ENCODE data around the gene LEMD1. TPM values are rescaled to one million over a fixed set of nuclear protein-coding genes. Genes with fewer than 3 reads are reported as not detected.

Gene LEMD1
- polyA plus RNA-seq, 1 donor from 2014 or later = 67.6 TPM

DNA sequence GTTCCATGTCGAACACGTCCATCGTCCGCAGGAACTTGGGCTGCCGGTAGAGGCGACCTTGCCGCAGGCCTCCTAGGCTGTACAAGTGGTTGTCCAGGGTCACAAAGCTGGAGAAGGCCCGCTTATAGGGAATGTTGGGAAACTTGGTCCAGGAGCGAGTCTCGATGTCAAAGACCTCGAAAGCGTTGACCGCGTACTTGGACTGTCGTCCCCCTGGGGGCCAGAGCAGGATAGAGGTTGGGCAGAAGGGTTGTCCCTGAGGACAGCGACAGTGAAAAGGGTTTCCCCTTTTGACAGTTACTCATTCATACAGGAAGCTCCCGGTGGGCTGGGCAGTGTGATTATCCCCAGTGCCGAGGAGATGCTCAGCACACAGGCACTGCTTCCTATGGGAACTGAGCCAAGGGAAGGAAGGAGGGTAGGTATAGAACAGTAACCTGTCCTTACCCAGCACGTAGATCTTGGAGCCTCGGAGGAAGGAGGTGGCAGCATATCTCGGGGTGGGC lies 82.6 kb downstream of the LEMD1 start:
- Histone ChIP-seq H3K9me3 (ENCODE audit: low read length) (no peaks in the 10 kb centered on the region), H3F3A (ENCODE audit: insufficient read depth, low read length, poor library complexity, severe bottlenecking) (no peaks in the 10 kb centered on the region), H3K79me2 (replicated peaks; ENCODE audit: insufficient read depth, low read length) (no peaks in the 10 kb centered on the region), H4K20me1 (ENCODE audit: insufficient read depth) (no peaks in the 10 kb centered on the region), H3K36me3 (ENCODE audit: insufficient read depth, low read length) (no peaks in the 10 kb centered on the region), H3K9me2 (ENCODE audit: insufficient read depth, low read length) (no peaks in the 10 kb centered on the region), H3K4me3 (ENCODE audit: low read length) (no peak overlapping the region), H3K4me2 (ENCODE audit: low read length) (no peak overlapping the region), H3K27me3 (ENCODE audit: insufficient read depth, low read depth, low read length) (no peaks in the 10 kb centered on the region), H2AFZ (ENCODE audit: low read depth, low read length) (no peak overlapping the region), H3K27ac (ENCODE audit: low read length) (no peak overlapping the region), H3K9ac (ENCODE audit: low read length) (no peak overlapping the region)
- TF ChIP-seq, protein P1, sequence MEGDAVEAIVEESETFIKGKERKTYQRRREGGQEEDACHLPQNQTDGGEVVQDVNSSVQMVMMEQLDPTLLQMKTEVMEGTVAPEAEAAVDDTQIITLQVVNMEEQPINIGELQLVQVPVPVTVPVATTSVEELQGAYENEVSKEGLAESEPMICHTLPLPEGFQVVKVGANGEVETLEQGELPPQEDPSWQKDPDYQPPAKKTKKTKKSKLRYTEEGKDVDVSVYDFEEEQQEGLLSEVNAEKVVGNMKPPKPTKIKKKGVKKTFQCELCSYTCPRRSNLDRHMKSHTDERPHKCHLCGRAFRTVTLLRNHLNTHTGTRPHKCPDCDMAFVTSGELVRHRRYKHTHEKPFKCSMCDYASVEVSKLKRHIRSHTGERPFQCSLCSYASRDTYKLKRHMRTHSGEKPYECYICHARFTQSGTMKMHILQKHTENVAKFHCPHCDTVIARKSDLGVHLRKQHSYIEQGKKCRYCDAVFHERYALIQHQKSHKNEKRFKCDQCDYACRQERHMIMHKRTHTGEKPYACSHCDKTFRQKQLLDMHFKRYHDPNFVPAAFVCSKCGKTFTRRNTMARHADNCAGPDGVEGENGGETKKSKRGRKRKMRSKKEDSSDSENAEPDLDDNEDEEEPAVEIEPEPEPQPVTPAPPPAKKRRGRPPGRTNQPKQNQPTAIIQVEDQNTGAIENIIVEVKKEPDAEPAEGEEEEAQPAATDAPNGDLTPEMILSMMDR (IDR thresholded peaks at IDR 0.05; ENCODE audit: poor library complexity, severe bottlenecking) = no peak
- TF ChIP-seq RAD21 (conservative IDR thresholded peaks at IDR 0.05) = no peak

DNA sequence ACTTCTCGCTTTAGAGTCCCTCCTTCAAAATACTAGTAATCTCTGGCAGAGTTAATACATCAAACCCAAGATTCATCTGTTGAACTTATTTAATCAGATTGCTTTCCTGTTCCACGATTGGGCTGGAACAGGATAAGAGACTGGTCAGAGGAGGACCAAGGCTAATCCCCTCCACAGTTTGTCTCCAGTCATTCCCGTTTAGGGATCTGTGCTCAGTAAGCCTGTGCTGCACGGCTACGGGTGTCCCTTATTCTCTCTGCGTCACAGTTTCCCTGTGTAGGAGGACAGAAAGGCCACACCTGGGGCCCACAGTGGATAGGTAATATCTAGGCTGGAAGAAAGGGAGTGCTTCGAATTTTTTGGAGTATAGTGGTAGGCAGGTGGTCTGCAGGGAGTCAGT lies 83.8 kb downstream of the LEMD1 start:
- no peaks in the 10 kb centered on the region for H4K20me1 ChIP-seq (ENCODE audit: insufficient read depth)
- no peaks in the 10 kb centered on the region for H3K9me2 ChIP-seq (ENCODE audit: insufficient read depth, low read length)
- H3K79me2 ChIP-seq (replicated peaks; ENCODE audit: insufficient read depth, low read length) = no peaks in the 10 kb centered on the region
- no peak overlapping the region for H3K9ac ChIP-seq (ENCODE audit: low read length)
- no peaks in the 10 kb centered on the region for H3F3A ChIP-seq (ENCODE audit: insufficient read depth, low read length, poor library complexity, severe bottlenecking)
- TF ChIP-seq POLR2AphosphoS5 (IDR thresholded peaks at IDR 0.05) = no peak
- TF ChIP-seq TAF1 (IDR thresholded peaks at IDR 0.05; ENCODE audit: low read depth) = no peak
- no peak for TF ChIP-seq EZH2 (IDR thresholded peaks at IDR 0.05; ENCODE audit: borderline replicate concordance, insufficient read depth, low read length, poor library complexity, severe bottlenecking)
- TF ChIP-seq RAD21 (conservative IDR thresholded peaks at IDR 0.05) = no peak
- TF ChIP-seq, protein P1 (IDR thresholded peaks at IDR 0.05; ENCODE audit: poor library complexity, severe bottlenecking) = no peak
- no peak for TF ChIP-seq MXI1 (conservative IDR thresholded peaks at IDR 0.05; ENCODE audit: poor library complexity, severe bottlenecking)
- TF ChIP-seq, protein P2, sequence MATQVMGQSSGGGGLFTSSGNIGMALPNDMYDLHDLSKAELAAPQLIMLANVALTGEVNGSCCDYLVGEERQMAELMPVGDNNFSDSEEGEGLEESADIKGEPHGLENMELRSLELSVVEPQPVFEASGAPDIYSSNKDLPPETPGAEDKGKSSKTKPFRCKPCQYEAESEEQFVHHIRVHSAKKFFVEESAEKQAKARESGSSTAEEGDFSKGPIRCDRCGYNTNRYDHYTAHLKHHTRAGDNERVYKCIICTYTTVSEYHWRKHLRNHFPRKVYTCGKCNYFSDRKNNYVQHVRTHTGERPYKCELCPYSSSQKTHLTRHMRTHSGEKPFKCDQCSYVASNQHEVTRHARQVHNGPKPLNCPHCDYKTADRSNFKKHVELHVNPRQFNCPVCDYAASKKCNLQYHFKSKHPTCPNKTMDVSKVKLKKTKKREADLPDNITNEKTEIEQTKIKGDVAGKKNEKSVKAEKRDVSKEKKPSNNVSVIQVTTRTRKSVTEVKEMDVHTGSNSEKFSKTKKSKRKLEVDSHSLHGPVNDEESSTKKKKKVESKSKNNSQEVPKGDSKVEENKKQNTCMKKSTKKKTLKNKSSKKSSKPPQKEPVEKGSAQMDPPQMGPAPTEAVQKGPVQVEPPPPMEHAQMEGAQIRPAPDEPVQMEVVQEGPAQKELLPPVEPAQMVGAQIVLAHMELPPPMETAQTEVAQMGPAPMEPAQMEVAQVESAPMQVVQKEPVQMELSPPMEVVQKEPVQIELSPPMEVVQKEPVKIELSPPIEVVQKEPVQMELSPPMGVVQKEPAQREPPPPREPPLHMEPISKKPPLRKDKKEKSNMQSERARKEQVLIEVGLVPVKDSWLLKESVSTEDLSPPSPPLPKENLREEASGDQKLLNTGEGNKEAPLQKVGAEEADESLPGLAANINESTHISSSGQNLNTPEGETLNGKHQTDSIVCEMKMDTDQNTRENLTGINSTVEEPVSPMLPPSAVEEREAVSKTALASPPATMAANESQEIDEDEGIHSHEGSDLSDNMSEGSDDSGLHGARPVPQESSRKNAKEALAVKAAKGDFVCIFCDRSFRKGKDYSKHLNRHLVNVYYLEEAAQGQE (IDR thresholded peaks at IDR 0.05; ENCODE audit: borderline replicate concordance) = no peak
- TF ChIP-seq SMC3 (conservative IDR thresholded peaks at IDR 0.05; ENCODE audit: poor library complexity) = no peak
- no peak for TF ChIP-seq EP300 (conservative IDR thresholded peaks at IDR 0.05; ENCODE audit: poor library complexity, severe bottlenecking)
- no peaks in the 10 kb centered on the region for H3K27me3 ChIP-seq (ENCODE audit: insufficient read depth, low read depth, low read length)
- no peak overlapping the region for H3K4me2 ChIP-seq (ENCODE audit: low read length)
- no peak overlapping the region for H3K4me3 ChIP-seq (ENCODE audit: low read length)
- no peaks in the 10 kb centered on the region for H3K9me3 ChIP-seq (ENCODE audit: low read length)
- H3K36me3 ChIP-seq (ENCODE audit: insufficient read depth, low read length) = no peaks in the 10 kb centered on the region
- no peak overlapping the region for H3K27ac ChIP-seq (ENCODE audit: low read length)
- H2AFZ ChIP-seq (ENCODE audit: low read depth, low read length) = no peak overlapping the region
